Adrenal gland (tissue), 5 donors: Measurements from ENCODE around the gene CALN1.

Experiments
- POLR2A ChIP-seq, 2 donors: fragments of 450-650 bp; IDR thresholded peaks; one replicate each; pipeline ENCODE4 v1.6.1; 2017; ENCODE audit warnings: antibody characterized with exemption in 2 of 2, mild to moderate bottlenecking in 2 of 2, moderate library complexity in 1 of 2
- TF ChIP-seq, protein P1 (sequence below), 6 experiments: fragments of 450-650 bp in 4 of 6; fragments of 200-600 bp in 2 of 6; sonication (generic) in 1 of 6; IDR thresholded peaks; 1 replicate in 5 of 6; 2 replicates in 1 of 6; pipeline versions ENCODE4 v1.5.1 to v1.8.0; 2016 to 2021; ENCODE audit warnings: antibody characterized with exemption in 6 of 6, mild to moderate bottlenecking in 2 of 6, moderate library complexity in 1 of 6
- donor health status: DM: no; HTN: no; CAD: no.

DNA sequence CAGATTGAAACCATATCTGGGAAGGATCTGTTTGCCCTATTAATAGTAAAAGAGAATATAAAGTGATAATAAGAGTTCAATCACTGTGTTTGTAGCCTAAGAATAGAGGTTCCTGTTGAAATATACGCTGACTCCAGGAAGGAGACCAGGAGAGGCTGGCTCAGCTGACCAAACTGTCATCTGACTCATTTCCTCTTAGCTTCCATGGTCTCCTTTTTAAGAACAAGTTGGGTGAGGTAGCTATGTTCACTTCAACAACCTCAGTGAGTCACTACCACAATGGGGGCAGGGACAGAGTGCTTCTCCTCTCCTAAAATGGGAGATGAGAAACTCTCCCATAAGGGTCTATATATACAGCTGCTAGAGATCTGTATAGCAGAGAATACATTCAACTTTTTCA lies 543.3 kb downstream of the CALN1 start:
- no peak for TF ChIP-seq POLR2A (IDR thresholded peaks at IDR 0.05)
- TF ChIP-seq, protein P1, sequence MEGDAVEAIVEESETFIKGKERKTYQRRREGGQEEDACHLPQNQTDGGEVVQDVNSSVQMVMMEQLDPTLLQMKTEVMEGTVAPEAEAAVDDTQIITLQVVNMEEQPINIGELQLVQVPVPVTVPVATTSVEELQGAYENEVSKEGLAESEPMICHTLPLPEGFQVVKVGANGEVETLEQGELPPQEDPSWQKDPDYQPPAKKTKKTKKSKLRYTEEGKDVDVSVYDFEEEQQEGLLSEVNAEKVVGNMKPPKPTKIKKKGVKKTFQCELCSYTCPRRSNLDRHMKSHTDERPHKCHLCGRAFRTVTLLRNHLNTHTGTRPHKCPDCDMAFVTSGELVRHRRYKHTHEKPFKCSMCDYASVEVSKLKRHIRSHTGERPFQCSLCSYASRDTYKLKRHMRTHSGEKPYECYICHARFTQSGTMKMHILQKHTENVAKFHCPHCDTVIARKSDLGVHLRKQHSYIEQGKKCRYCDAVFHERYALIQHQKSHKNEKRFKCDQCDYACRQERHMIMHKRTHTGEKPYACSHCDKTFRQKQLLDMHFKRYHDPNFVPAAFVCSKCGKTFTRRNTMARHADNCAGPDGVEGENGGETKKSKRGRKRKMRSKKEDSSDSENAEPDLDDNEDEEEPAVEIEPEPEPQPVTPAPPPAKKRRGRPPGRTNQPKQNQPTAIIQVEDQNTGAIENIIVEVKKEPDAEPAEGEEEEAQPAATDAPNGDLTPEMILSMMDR (IDR thresholded peaks at IDR 0.05) = no peak
